WTC11 (cell line): ENCODE data around the gene TREX2. TPM values are rescaled to one million over a fixed set of nuclear protein-coding genes. Genes with fewer than 3 reads are reported as not detected.

Experiments used
- ATAC-seq: fragments of 200-7000 bp; cut with Tn5 transposase; 2 replicates; pipeline ENCODE4 v1.10.0; 2021; ENCODE audit warnings: mild to moderate bottlenecking, moderate library complexity
- CTCF ChIA-PET: fragments of 300-600 bp; sonication (Branson Sonifier 250); formaldehyde crosslinking; loops from one replicate; lab custom pipeline; 2021; ENCODE audit warnings: antibody characterized with exemption; lab: Charles Lee
- POLR2A ChIA-PET: fragments of 350-600 bp; sonication (Branson Sonifier 250); formaldehyde crosslinking; loops from one replicate; lab custom pipeline; 2021; ENCODE audit warnings: antibody characterized with exemption; lab: Charles Lee
- DNase-seq: peaks from one replicate; pipeline ENCODE4 v3.0.0; 2021; ENCODE audit warnings: low spot score
- H3K27ac Mint-ChIP-seq: 2 replicates; pipeline ENCODE4 v1.8.0; 2021; ENCODE audit warnings: mixed read lengths
- H3K27me3 Mint-ChIP-seq: 2 replicates; pipeline ENCODE4 v1.8.0; 2021; ENCODE audit warnings: low read depth, mild to moderate bottlenecking, moderate library complexity, mixed read lengths
- H3K36me3 Mint-ChIP-seq: 2 replicates; pipeline ENCODE4 v1.8.0; 2021; ENCODE audit warnings: mixed read lengths
- H3K4me1 Mint-ChIP-seq: 2 replicates; pipeline ENCODE4 v1.8.0; 2022; ENCODE audit warnings: mixed read lengths
- H3K4me3 Mint-ChIP-seq: 2 replicates; pipeline ENCODE4 v1.8.0; 2021; ENCODE audit warnings: mild to moderate bottlenecking, moderate library complexity, mixed read lengths
- H3K9me3 Mint-ChIP-seq: 2 replicates; pipeline ENCODE4 v1.8.0; 2021; ENCODE audit warnings: mixed read lengths
- ETV6 ChIP-seq: sonication (generic); formaldehyde crosslinking; IDR thresholded peaks from 2 replicates; pipeline ENCODE4 v1.8.1; 2022; ENCODE audit warnings: mild to moderate bottlenecking, missing genetic modification reagents
- IRF1 ChIP-seq: sonication (generic); formaldehyde crosslinking; IDR thresholded peaks from 2 replicates; pipeline ENCODE4 v1.8.0; 2023; ENCODE audit warnings: missing genetic modification reagents
- MLX ChIP-seq: sonication (generic); formaldehyde crosslinking; IDR thresholded peaks from 2 replicates; pipeline ENCODE4 v1.8.1; 2023; ENCODE audit warnings: mild to moderate bottlenecking, missing genetic modification reagents, moderate library complexity
- NR2C2 ChIP-seq: sonication (generic); formaldehyde crosslinking; IDR thresholded peaks from 2 replicates; pipeline ENCODE4 v1.8.0; 2022; ENCODE audit warnings: mild to moderate bottlenecking, missing genetic modification reagents
- PREB ChIP-seq: sonication (generic); formaldehyde crosslinking; IDR thresholded peaks from 2 replicates; pipeline ENCODE4 v1.8.1; 2022; ENCODE audit warnings: mild to moderate bottlenecking, missing genetic modification reagents, moderate library complexity, borderline replicate concordance
- RELA ChIP-seq: sonication (generic); formaldehyde crosslinking; IDR thresholded peaks from 2 replicates; pipeline ENCODE4 v1.8.1; 2022; ENCODE audit warnings: missing genetic modification reagents, mild to moderate bottlenecking, borderline replicate concordance
- RORB ChIP-seq: fragments of 250-450 bp; sonication (Bioruptor Pico); IDR thresholded peaks from 2 replicates; pipeline ENCODE4 v1.9.0; 2021; ENCODE audit warnings: mild to moderate bottlenecking
- SMAD3 ChIP-seq: sonication (generic); formaldehyde crosslinking; IDR thresholded peaks from 2 replicates; pipeline ENCODE4 v1.8.0; 2022; ENCODE audit warnings: missing genetic modification reagents, mild to moderate bottlenecking, borderline replicate concordance
- STAT6 ChIP-seq: sonication (generic); formaldehyde crosslinking; conservative IDR thresholded peaks from 2 replicates; pipeline ENCODE4 v1.8.1; 2023; ENCODE audit warnings: mild to moderate bottlenecking, low read depth, missing genetic modification reagents, moderate library complexity
- TEAD1 ChIP-seq: sonication (generic); formaldehyde crosslinking; IDR thresholded peaks from 2 replicates; pipeline ENCODE4 v1.8.0; 2022; ENCODE audit warnings: mild to moderate bottlenecking, missing genetic modification reagents
- USF2 ChIP-seq: sonication (generic); formaldehyde crosslinking; IDR thresholded peaks from 2 replicates; pipeline ENCODE4 v1.8.1; 2023; ENCODE audit warnings: mild to moderate bottlenecking, missing genetic modification reagents, moderate library complexity
- ZNF219 ChIP-seq: sonication (generic); formaldehyde crosslinking; IDR thresholded peaks from 2 replicates; pipeline ENCODE4 v1.8.0; 2023; ENCODE audit warnings: missing genetic modification reagents, mild to moderate bottlenecking, borderline replicate concordance
- ZNF317 ChIP-seq: sonication (generic); formaldehyde crosslinking; IDR thresholded peaks from 2 replicates; pipeline ENCODE4 v1.8.1; 2023; ENCODE audit warnings: low read depth, mild to moderate bottlenecking, moderate library complexity, missing genetic modification reagents, borderline replicate concordance
- ZNF425 ChIP-seq: fragments of 250-450 bp; sonication (Bioruptor Pico); conservative IDR thresholded peaks from 2 replicates; pipeline ENCODE4 v1.9.0; 2021; ENCODE audit warnings: mild to moderate bottlenecking
- total RNA-seq: library from RNA; stranded (reverse); gene quantifications from 3 replicates; pipeline ENCODE4 v1.2.3, GENCODE V29; 2021

Gene TREX2
- total RNA-seq, 1 experiment from 2014 or later, result 1.5 TPM

GRCh38 chrX:153396320-153397195 is 49.3 kb downstream of the TREX2 start (continued):
- TF ChIP-seq ETV6 (CRISPR knock-in tag) (no peak), PREB (CRISPR knock-in tag) (no peak), IRF1 (no peak), RELA (CRISPR knock-in tag) (no peak), ZNF219 (CRISPR knock-in tag) (no peak)

- Mint-ChIP-seq H3K27ac (no peak overlapping the region), H3K27me3 (no peaks in the 10 kb centered on the region), H3K4me3 (no peak overlapping the region), H3K4me1 (no peaks in the 10 kb centered on the region), H3K36me3 (no peaks in the 10 kb centered on the region), H3K9me3 (no peaks in the 10 kb centered on the region)
- ATAC-seq (no peak), DNase-seq (no peak)
- ChIA-PET CTCF (no interaction called here), POLR2A (no interaction called here)
- TF ChIP-seq ZNF317 (CRISPR knock-in tag) (no peak), SMAD3 (CRISPR knock-in tag) (no peak), TEAD1 (CRISPR knock-in tag) (no peak), IRF1 (no peak), NR2C2 (CRISPR knock-in tag) (no peak), RELA (CRISPR knock-in tag) (no peak), ZNF425 (CRISPR knock-in tag) (no peak), STAT6 (CRISPR knock-in tag) (no peak), MLX (CRISPR knock-in tag) (no peak), RORB (no peak), ETV6 (CRISPR knock-in tag) (no peak), USF2 (CRISPR knock-in tag) (no peak)
Observed at GRCh38 chrX:153395613-153396319, 50.1 kb downstream of the TREX2 start.
